Muscle of leg (tissue), 11 donors: ENCODE measurements around the gene RIN3. TPM values are rescaled to one million over a fixed set of nuclear protein-coding genes. Genes with fewer than 3 reads are reported as not detected.

Source experiments
- DNase-seq: peaks from one replicate; pipeline ENCODE4 v3.0.0; 2013
- H3K27ac ChIP-seq: one replicate; pipeline ENCODE4 v1.5.1; 2013; ENCODE audit warnings: mild to moderate bottlenecking, low read length, control low read depth
- H3K27me3 ChIP-seq: one replicate; pipeline ENCODE4 v1.6.1; 2013; ENCODE audit warnings: low read length; ENCODE audit not compliant: control insufficient read depth, insufficient read depth
- H3K36me3 ChIP-seq: one replicate; pipeline ENCODE4 v1.6.1; 2013; ENCODE audit warnings: low read length; ENCODE audit not compliant: control insufficient read depth, insufficient read depth
- H3K4me1 ChIP-seq: one replicate; pipeline ENCODE4 v1.6.1; 2013; ENCODE audit warnings: low read length; ENCODE audit not compliant: control insufficient read depth, insufficient read depth
- H3K4me3 ChIP-seq: one replicate; pipeline ENCODE4 v1.5.1; 2013; ENCODE audit warnings: low read length, control low read depth
- H3K9me3 ChIP-seq: replicated peaks from 2 replicates; pipeline ENCODE4 v1.6.1; 2013; ENCODE audit warnings: low read depth, low read length; ENCODE audit not compliant: control insufficient read depth
- WGBS: methylation state at CpG from one replicate; pipeline ENCODE4 v1.1.5; 2013; ENCODE audit warnings: missing lambda C conversion rate; ENCODE audit not compliant: insufficient coverage; 5-methylcytosine and 5-hydroxymethylcytosine counted together
- polyA plus RNA-seq, 8 donors: library from polyadenylated mRNA; unstranded; fragments of 120-200 nt; gene quantifications; one replicate each; pipeline versions ENCODE4 v1.2.1 to v1.2.3, GENCODE V29; 2013; ENCODE audit warnings: inconsistent platforms in 1 of 8, low replicate concordance in 1 of 8; ENCODE audit not compliant: insufficient read length in 8 of 8, insufficient read depth in 1 of 8
- total RNA-seq: library from RNA; stranded (reverse); fragments of 120-200 nt; gene quantifications from one replicate; pipeline ENCODE4 v1.2.4, GENCODE V29; 2013

The RIN3 gene
- total and polyA plus RNA-seq, 9 donors: 4.3 to 18.2 (median 14.0) TPM

DNA sequence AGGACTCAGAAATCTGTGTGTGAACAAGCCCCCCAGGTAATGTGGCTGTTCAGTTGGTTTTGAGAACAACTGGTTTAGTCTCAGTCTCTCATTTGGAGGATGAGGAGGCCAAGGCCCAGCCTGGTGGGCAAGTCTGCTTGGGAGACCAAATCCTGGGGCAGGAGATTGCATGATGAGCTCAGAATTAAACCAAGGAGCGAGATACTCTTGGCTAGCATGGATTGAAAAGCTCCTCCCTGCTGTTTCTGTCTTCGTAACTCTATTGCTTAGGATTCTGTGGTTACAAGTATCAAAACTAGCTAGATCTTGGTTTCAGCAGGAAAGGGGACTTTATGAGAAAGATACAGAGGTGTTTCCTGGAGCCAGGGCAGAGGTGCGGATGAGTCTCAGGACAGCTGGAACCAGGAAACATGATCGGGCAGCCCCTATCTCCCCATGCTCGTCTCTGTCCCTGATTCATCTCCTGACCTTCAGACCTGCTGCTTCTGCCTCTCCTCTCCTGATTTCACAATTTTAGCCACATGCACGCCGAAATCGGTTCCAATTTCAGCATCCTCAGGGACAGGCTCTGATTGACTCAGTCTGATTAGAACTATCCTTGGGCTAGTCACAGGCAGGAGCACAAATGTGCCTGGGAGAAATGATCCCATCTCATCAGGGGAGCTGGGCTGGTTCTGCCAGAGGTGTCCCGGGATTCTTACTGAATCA lies 40.2 kb upstream of the RIN3 start:
- Histone ChIP-seq H3K4me1 (no peaks in the 10 kb centered on the region), H3K4me3 (no peak overlapping the region), H3K9me3 (peaks cover 2% of the 10 kb centered on the region), H3K36me3 (no peaks in the 10 kb centered on the region), H3K27ac (no peak overlapping the region), H3K27me3 (no peaks in the 10 kb centered on the region)
- WGBS: 47% methylated on average over 7 of the region's 9 CpGs
- DNase-seq: no peak

DNA sequence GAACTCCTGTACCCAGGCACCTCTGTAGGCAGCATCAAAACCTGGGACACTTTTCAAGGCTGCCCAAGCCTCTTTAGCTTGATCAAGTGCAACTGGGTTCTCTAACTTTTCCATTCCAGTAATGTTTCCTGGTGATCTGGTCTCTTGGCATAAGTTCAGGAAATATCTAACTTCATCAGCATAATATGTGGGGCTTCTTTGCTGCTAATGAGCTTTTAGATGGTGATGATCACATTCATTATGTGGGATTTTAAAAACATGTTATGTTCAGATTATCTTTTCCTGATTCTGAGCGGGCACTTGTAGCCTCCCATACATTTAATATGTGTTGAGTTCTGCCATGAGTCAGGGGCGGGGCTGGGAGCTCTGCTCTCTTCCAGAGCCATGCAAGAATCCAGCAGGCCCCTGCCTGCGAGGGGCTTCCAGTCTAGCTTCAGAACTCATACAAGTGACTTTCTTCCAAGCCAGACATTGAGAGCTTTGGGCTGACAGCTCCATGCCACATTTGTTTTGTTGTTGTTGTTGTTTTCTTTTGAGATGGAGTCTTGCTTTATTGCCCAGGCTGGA lies 39.5 kb upstream of the RIN3 start:
- no CpG with 5 or more reads among the region's 3 CpGs for WGBS
- DNase-seq: no peak
- no peak overlapping the region for H3K4me3 ChIP-seq
- H3K27me3 ChIP-seq: no peaks in the 10 kb centered on the region
- H3K9me3 ChIP-seq: peaks cover under 1% of the 10 kb centered on the region
- H3K4me1 ChIP-seq: no peaks in the 10 kb centered on the region
- no peaks in the 10 kb centered on the region for H3K36me3 ChIP-seq
- H3K27ac ChIP-seq: no peak overlapping the region

DNA sequence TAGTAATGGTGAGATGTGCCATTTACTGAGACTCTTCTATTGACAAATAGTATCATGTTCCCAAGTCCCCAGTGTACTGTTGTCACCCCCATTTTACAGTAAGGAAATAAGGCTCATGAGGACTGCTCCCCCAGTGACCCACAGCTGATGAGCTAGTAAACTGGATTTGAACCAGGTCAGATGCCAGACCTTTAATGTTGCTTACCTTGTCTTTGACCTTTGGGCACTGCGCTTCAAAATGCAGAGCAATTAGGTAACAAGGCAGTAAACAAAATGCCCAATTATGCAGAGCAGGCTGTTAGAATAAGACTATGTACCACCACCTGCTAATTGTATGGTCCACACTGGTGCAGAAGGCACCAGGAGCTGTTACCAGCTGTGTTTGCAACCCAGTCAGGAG lies 38.5 kb upstream of the RIN3 start:
- Histone ChIP-seq H3K36me3 (no peaks in the 10 kb centered on the region), H3K27me3 (no peaks in the 10 kb centered on the region), H3K4me3 (no peak overlapping the region), H3K4me1 (no peaks in the 10 kb centered on the region), H3K27ac (no peak overlapping the region), H3K9me3 (no peaks in the 10 kb centered on the region)
- WGBS: 90% methylated on average over 1 of the region's 1 CpG
- no peak for DNase-seq

DNA sequence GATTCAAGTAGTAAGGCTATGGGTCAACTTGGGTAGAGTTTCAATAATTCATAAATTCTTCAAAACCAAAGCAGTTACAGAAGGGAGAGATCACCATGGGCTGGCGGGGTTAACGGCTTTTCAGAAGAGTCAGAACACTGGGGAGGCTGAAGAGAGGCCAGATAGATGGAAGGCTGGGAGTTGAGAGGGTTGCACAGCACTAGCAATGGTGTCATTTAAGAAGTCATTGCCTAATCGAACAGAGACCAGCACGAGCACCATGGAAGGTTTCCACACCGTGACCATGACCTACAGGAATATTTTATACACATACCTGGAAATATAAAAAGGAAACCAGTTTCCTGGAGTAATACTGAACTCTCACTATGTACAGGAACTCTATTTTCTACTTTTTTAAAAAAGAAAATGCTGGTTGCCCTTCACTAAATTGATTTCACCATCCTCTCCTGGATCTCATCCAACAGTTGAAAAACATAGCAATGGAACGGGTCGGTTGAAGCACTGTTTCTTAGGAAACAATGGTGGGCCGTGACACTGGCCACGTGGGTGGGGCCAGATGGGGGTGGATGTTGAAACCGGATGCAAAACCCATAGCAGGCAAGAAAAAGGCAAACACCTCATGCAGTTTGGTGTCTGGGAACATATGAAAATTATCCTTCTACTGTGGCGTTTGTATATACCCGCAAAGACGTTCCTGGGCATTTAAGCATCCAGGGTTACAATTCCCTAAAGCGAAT lies 38.0 kb upstream of the RIN3 start:
- H3K4me1 ChIP-seq: no peaks in the 10 kb centered on the region
- H3K36me3 ChIP-seq: no peaks in the 10 kb centered on the region
- WGBS: 72% methylated on average over 3 of the region's 14 CpGs
- no peaks in the 10 kb centered on the region for H3K27me3 ChIP-seq
- H3K27ac ChIP-seq: peak overlapping the region; percentile 8
- H3K9me3 ChIP-seq: no peaks in the 10 kb centered on the region
- peak; percentile 74 for DNase-seq
- H3K4me3 ChIP-seq: no peak overlapping the region

DNA sequence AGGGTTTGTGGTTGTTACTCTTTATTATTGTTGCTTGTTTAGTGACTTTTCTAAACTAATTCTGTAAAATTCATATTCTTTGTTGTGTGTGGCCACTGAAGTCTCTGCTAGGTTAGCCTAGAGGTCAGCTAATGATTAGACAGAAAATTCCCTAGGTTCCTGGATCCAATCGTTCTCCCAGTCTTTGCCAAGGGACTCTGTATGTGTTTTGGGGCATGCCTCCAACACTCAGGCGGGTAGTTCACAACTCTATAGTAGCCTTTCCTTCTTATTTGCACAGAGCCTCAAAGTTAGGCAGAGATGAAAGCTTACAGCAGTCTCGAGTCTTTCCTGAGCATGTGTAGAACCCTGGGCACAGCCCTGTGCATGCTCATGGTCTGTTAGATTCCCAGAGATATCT lies 32.7 kb upstream of the RIN3 start:
- Histone ChIP-seq H3K36me3 (no peaks in the 10 kb centered on the region), H3K9me3 (no peaks in the 10 kb centered on the region), H3K27ac (no peak overlapping the region), H3K4me1 (peaks cover 3% of the 10 kb centered on the region), H3K27me3 (no peaks in the 10 kb centered on the region), H3K4me3 (no peak overlapping the region)
- 65% methylated on average over 2 of the region's 3 CpGs for WGBS
- DNase-seq: no peak

DNA sequence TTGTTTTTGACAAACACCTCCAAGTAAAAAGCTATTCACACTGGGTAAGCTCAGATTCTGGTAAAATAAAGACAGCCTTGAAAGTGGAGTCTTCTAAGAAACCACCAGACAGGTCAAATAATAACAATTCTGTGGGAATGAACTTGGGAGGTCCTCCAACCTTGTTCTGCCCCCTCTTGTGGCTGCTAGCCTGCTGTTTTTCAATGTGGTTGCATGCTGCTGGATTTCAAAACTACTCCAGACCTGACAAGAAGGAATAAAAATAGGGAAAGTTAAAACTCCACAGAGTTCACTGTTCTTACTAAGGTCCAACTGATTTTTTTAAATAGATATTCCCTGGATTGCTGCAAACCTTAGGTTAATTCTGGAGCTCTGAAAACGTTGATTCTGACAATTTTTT lies 32.2 kb upstream of the RIN3 start:
- 20% methylated on average over 1 of the region's 1 CpG for WGBS
- peak; percentile 60 for DNase-seq
- Histone ChIP-seq H3K4me1 (peaks cover 3% of the 10 kb centered on the region), H3K9me3 (no peaks in the 10 kb centered on the region), H3K36me3 (no peaks in the 10 kb centered on the region), H3K27ac (no peak overlapping the region), H3K4me3 (no peak overlapping the region), H3K27me3 (no peaks in the 10 kb centered on the region)

DNA sequence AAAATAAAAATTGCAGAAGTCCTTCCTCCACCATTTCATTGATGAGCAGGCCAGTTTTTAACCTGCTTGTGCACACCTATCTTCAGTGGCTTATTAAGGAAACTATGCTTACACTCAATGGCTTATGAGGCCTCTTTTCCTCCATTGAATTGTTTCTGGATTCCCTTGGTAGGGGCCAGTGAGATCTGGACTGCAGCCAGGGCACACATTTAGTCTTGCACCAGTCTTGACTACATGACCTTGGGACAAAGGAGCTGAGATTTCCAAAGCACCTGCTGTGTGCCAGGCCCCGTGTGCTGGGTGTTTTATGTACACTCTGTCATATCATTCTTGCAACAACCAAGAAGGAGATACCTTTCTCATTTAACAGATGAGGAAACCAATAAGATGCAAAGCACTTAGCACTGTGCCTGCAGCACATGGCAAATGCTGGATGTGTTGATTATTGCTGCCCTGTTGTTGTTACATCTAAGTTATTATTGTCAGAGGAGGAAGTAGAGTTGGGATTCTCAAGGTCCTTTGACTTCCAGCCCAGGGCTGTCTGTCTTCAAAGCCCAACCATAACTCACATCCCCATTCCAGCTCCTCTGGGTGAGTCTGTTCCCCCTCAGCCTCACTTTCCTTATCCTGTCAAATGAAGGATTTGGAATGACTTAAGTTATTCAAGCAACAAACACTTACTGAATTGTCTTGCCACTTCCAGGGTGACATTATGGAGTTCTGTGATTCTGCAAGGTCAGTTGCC lies 31.6 kb upstream of the RIN3 start:
- Histone ChIP-seq H3K27me3 (no peaks in the 10 kb centered on the region), H3K4me1 (peaks cover 3% of the 10 kb centered on the region), H3K4me3 (no peak overlapping the region), H3K9me3 (no peaks in the 10 kb centered on the region), H3K36me3 (no peaks in the 10 kb centered on the region), H3K27ac (no peak overlapping the region)
- DNase-seq: no peak
- WGBS: 67% methylated on average over 1 of the region's 1 CpG

DNA sequence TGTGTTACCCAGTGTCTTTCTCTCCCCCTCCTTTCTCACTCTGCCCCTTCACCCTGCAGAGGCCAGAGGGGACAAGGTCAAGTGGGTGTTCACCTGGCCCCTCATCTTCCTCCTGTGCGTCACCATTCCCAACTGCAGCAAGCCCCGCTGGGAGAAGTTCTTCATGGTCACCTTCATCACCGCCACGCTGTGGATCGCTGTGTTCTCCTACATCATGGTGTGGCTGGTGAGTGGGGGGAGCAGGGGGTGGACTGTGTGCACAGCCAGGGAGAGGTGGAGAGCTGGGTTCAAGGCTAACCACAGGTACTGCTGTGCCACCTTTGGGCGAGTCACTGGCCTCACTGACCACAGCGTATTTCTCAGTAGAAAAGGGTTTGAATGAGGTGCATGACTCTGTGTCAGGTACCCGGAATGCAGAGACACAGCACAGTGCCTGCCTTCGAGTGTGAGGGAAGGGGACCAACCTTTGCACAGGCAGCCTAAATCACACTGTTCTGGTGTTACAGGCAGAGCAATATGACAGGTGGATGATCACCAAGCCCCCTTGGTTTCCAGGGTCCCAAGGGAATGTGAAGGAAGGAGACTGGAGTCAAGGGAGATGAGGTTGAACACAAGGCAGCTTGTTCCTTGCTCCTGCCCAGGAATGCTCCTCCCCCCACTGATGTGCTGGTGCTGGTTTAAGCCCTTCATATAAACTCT lies 30.8 kb upstream of the RIN3 start:
- DNase-seq: no peak
- H3K27me3 ChIP-seq: no peaks in the 10 kb centered on the region
- peaks cover 7% of the 10 kb centered on the region for H3K4me1 ChIP-seq
- H3K4me3 ChIP-seq: no peak overlapping the region
- no peaks in the 10 kb centered on the region for H3K9me3 ChIP-seq
- H3K36me3 ChIP-seq: no peaks in the 10 kb centered on the region
- WGBS: 88% methylated on average over 8 of the region's 9 CpGs
- H3K27ac ChIP-seq: no peak overlapping the region

DNA sequence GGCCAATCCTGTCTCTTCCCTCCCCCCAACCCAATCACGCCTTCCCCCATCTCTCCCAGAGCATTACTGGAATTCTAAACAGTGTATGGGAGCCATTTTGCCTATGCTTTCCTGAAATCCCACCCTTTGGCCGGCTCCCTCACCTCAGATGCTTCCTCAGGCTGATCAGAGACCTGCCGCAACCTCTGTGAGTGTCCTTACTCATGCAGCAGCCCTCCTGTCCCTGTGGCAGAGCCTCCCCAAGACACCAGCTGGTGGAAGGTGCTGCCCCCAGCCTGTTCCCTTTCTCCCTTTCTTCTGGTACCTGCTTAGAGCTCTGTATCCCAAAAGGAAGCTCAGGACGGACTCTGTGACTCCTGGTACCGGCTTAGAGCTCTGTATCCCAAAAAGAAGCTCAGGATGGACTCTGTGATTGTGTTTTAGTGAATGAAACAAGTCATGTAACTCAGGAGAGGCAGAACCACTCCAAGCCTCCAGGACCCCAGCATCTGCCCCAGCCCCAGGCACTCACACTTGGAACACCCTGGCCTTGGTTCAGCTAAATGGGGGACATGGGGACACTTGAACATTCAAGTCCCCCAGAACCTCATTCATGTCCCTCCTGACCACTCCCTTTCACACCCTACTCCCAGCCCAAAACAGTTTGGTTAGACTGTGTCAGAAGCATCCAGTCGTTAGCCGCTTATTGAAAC lies 29.3 kb upstream of the RIN3 start:
- no peaks in the 10 kb centered on the region for H3K36me3 ChIP-seq
- 76% methylated on average over 4 of the region's 7 CpGs for WGBS
- no peaks in the 10 kb centered on the region for H3K27me3 ChIP-seq
- DNase-seq: no peak
- no peak overlapping the region for H3K4me3 ChIP-seq
- H3K27ac ChIP-seq: no peak overlapping the region
- no peaks in the 10 kb centered on the region for H3K9me3 ChIP-seq
- peaks cover 7% of the 10 kb centered on the region for H3K4me1 ChIP-seq
